Ishikawa (cell line): ENCODE results near the gene IFI30.

ENCODE experiments used
- CEBPB ChIP-seq: IDR thresholded peaks from 2 replicates; pipeline ENCODE4 v1.6.1; 2012
- CREB1 ChIP-seq: IDR thresholded peaks from 2 replicates; pipeline ENCODE4 v1.6.1; 2012; ENCODE audit warnings: low read depth
- EGR1 ChIP-seq: IDR thresholded peaks from 2 replicates; pipeline ENCODE4 v1.6.1; 2012
- EP300 ChIP-seq: IDR thresholded peaks from 2 replicates; pipeline ENCODE4 v1.6.1; 2012; ENCODE audit warnings: borderline replicate concordance
- FOXM1 ChIP-seq: IDR thresholded peaks from 2 replicates; pipeline ENCODE4 v1.6.1; 2012; ENCODE audit warnings: low read depth, borderline replicate concordance
- NFIC ChIP-seq: IDR thresholded peaks from 2 replicates; pipeline ENCODE4 v1.6.1; 2012
- RAD21 ChIP-seq: IDR thresholded peaks from 2 replicates; pipeline ENCODE4 v1.6.1; 2012; ENCODE audit warnings: low read depth
- TAF1 ChIP-seq: IDR thresholded peaks from 2 replicates; pipeline ENCODE4 v1.6.1; 2012; ENCODE audit warnings: low read depth, mild to moderate bottlenecking
- TCF12 ChIP-seq: IDR thresholded peaks from 2 replicates; pipeline ENCODE4 v1.6.1; 2012; ENCODE audit warnings: low read depth
- TEAD4 ChIP-seq: IDR thresholded peaks from 2 replicates; pipeline ENCODE4 v1.6.1; 2012
- YY1 ChIP-seq: IDR thresholded peaks from 2 replicates; pipeline ENCODE4 v1.6.1; 2012; ENCODE audit warnings: low read depth
- ZBTB7A ChIP-seq: IDR thresholded peaks from 2 replicates; pipeline ENCODE4 v1.6.1; 2012; ENCODE audit warnings: low read depth
- TF ChIP-seq, protein P1 (sequence below): IDR thresholded peaks from 2 replicates; pipeline ENCODE4 v1.6.1; 2012; ENCODE audit warnings: low read depth, mild to moderate bottlenecking
- TF ChIP-seq, protein P2 (sequence below): IDR thresholded peaks from 2 replicates; pipeline ENCODE4 v1.6.1; 2012
- TF ChIP-seq, protein P3 (sequence below): IDR thresholded peaks from 2 replicates; pipeline ENCODE4 v1.6.1; 2012

Gene IFI30

DNA sequence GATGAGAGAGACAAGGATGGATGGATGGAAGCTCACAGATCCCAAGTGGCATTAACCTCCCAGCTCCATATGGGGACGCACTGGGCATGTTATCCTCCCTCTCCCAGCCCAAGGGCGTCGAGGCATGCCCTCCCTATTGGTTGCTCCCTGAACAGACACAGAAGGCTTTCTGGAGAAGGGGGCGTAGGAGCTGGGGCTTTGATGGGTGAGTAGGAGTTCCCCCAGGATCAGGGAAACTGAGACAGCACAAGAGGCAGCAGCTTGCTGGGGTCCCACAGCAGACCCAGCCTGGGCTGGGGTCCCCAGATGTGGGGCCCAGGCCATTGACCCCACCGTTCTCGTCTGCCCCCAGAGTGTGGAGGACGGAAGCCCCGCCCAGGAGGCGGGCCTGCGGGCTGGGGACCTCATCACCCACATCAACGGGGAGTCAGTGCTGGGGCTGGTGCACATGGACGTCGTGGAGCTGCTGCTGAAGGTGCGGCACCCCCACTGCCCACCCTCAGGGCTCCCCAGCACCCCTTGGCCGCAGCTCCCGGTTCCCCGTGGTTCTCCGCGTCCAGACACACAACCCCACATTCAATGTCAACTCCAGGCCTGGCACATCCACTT lies 28.1 kb upstream of the IFI30 start:
- TF ChIP-seq TEAD4: no peak
- TF ChIP-seq CREB1: no peak
- no peak for TF ChIP-seq NFIC
- TF ChIP-seq FOXM1: no peak
- no peak for TF ChIP-seq EGR1
- no peak for TF ChIP-seq RAD21
- TF ChIP-seq, protein P1, sequence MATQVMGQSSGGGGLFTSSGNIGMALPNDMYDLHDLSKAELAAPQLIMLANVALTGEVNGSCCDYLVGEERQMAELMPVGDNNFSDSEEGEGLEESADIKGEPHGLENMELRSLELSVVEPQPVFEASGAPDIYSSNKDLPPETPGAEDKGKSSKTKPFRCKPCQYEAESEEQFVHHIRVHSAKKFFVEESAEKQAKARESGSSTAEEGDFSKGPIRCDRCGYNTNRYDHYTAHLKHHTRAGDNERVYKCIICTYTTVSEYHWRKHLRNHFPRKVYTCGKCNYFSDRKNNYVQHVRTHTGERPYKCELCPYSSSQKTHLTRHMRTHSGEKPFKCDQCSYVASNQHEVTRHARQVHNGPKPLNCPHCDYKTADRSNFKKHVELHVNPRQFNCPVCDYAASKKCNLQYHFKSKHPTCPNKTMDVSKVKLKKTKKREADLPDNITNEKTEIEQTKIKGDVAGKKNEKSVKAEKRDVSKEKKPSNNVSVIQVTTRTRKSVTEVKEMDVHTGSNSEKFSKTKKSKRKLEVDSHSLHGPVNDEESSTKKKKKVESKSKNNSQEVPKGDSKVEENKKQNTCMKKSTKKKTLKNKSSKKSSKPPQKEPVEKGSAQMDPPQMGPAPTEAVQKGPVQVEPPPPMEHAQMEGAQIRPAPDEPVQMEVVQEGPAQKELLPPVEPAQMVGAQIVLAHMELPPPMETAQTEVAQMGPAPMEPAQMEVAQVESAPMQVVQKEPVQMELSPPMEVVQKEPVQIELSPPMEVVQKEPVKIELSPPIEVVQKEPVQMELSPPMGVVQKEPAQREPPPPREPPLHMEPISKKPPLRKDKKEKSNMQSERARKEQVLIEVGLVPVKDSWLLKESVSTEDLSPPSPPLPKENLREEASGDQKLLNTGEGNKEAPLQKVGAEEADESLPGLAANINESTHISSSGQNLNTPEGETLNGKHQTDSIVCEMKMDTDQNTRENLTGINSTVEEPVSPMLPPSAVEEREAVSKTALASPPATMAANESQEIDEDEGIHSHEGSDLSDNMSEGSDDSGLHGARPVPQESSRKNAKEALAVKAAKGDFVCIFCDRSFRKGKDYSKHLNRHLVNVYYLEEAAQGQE: no peak
- TF ChIP-seq ZBTB7A: no peak
- TF ChIP-seq, protein P2, sequence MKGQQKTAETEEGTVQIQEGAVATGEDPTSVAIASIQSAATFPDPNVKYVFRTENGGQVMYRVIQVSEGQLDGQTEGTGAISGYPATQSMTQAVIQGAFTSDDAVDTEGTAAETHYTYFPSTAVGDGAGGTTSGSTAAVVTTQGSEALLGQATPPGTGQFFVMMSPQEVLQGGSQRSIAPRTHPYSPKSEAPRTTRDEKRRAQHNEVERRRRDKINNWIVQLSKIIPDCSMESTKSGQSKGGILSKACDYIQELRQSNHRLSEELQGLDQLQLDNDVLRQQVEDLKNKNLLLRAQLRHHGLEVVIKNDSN: no peak
- no peak for TF ChIP-seq YY1
- TF ChIP-seq TCF12: no peak
- no peak for TF ChIP-seq TAF1
- no peak for TF ChIP-seq CEBPB
- TF ChIP-seq, protein P3, sequence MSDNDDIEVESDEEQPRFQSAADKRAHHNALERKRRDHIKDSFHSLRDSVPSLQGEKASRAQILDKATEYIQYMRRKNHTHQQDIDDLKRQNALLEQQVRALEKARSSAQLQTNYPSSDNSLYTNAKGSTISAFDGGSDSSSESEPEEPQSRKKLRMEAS: no peak

DNA sequence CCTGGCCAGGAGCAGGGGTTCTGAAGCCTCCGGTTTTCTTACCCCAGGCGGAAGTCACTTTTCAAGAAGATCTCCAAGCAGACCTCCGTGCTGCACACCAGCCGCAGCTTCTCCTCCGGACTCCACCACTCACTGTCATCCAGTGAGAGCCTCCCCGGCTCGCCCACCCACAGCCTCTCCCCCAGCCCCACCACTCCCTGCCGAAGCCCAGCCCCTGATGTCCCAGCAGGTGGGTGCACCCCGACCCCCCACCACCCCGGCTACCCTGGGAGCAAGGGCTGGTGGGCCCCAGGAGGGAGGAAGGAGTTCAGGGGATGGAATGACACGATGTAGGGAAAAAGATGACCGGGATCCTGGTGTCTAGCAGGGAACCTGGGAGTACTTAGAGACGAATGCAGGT lies 26.2 kb upstream of the IFI30 start:
- TF ChIP-seq FOXM1 (no peak), TAF1 (no peak), TEAD4 (no peak), TCF12 (no peak), RAD21 (no peak), CEBPB (no peak), EGR1 (no peak), NFIC (no peak), CREB1 (no peak), EP300 (no peak), YY1 (no peak), ZBTB7A (no peak)
- TF ChIP-seq, protein P3: no peak
- TF ChIP-seq, protein P2: no peak
- TF ChIP-seq, protein P1: no peak

DNA sequence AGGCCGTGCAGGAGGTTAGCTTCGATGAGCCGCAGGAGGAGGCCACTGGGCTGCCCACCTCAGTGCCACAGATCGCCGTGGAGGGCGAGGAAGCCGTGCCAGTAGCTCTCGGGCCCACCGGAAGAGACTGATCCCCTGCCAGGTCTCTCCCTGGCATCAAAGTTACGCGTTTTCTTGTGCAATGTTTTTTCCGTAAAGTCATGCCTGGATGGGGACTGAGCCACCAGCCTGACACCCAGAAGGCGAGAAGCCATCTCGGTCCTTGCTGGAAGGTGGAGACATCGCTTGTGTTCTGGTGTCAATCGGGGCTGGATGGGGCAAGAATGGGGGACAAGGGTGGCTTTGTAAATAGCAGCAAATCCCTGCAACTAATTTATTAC lies 24.0 kb upstream of the IFI30 start:
- no peak for TF ChIP-seq ZBTB7A
- no peak for TF ChIP-seq EGR1
- TF ChIP-seq EP300: no peak
- no peak for TF ChIP-seq NFIC
- TF ChIP-seq CEBPB: no peak
- TF ChIP-seq, protein P3: no peak
- TF ChIP-seq TEAD4: no peak
- no peak for TF ChIP-seq FOXM1
- no peak for TF ChIP-seq CREB1
- TF ChIP-seq YY1: no peak
- TF ChIP-seq TAF1: no peak
- TF ChIP-seq, protein P1: no peak
- TF ChIP-seq RAD21: no peak
- TF ChIP-seq, protein P2: no peak
- no peak for TF ChIP-seq TCF12
